Trophoblast cell (in vitro differentiated cells and primary cell): Measurements from ENCODE around the gene TUBA1C. TPM values are rescaled to one million over a fixed set of nuclear protein-coding genes. Genes with fewer than 3 reads are reported as not detected.

Experiments used
- DNase-seq, 2 donors: peaks; one replicate each; pipeline ENCODE4 v3.0.0-alpha.2; 2016
- H2AFZ ChIP-seq: 2 replicates; pipeline ENCODE4 v1.6.1; 2013; ENCODE audit warnings: low read length, moderate library complexity, mild to moderate bottlenecking; ENCODE audit not compliant: insufficient read depth, poor library complexity
- H2AK5ac ChIP-seq: 2 replicates; pipeline ENCODE4 v1.6.1; 2013; ENCODE audit warnings: mild to moderate bottlenecking, low read length
- H2BK120ac ChIP-seq: 2 replicates; pipeline ENCODE4 v1.6.1; 2013; ENCODE audit warnings: low read length, mild to moderate bottlenecking, moderate library complexity; ENCODE audit not compliant: insufficient read depth, poor library complexity
- H2BK12ac ChIP-seq: 2 replicates; pipeline ENCODE4 v1.6.1; 2013; ENCODE audit warnings: mild to moderate bottlenecking, low read length, moderate library complexity
- H2BK5ac ChIP-seq: 2 replicates; pipeline ENCODE4 v1.6.1; 2013; ENCODE audit warnings: low read length, low read depth, moderate library complexity, mild to moderate bottlenecking; ENCODE audit not compliant: poor library complexity
- H3K14ac ChIP-seq: 2 replicates; pipeline ENCODE4 v1.6.1; 2013; ENCODE audit warnings: mild to moderate bottlenecking, low read length
- H3K18ac ChIP-seq: 2 replicates; pipeline ENCODE4 v1.6.1; 2013; ENCODE audit warnings: mild to moderate bottlenecking, low read length
- H3K23ac ChIP-seq: 2 replicates; pipeline ENCODE4 v1.6.1; 2013; ENCODE audit warnings: low read length
- H3K27ac ChIP-seq: 2 replicates; pipeline ENCODE4 v1.5.1; 2013; ENCODE audit warnings: low read depth, mild to moderate bottlenecking, inconsistent platforms, low read length, moderate library complexity
- H3K27me3 ChIP-seq: 2 replicates; pipeline ENCODE4 v1.6.1; 2013; ENCODE audit warnings: inconsistent platforms, mild to moderate bottlenecking, low read length, moderate library complexity; ENCODE audit not compliant: insufficient read depth
- H3K36me3 ChIP-seq, 2 experiments: 1 replicate in 1 of 2; 2 replicates in 1 of 2; pipeline ENCODE4 v1.6.1; 2013; ENCODE audit warnings: low read length in 2 of 2, mild to moderate bottlenecking in 2 of 2, moderate library complexity in 1 of 2; ENCODE audit not compliant: insufficient read depth in 2 of 2, control insufficient read depth in 1 of 2
- H3K4ac ChIP-seq: 2 replicates; pipeline ENCODE4 v1.6.1; 2013; ENCODE audit warnings: low read depth, mild to moderate bottlenecking, low read length, moderate library complexity
- H3K4me1 ChIP-seq, 2 experiments: 1 replicate in 1 of 2; 2 replicates in 1 of 2; pipeline ENCODE4 v1.6.1; 2013; ENCODE audit warnings: low read length in 2 of 2, mild to moderate bottlenecking in 2 of 2, moderate library complexity in 1 of 2; ENCODE audit not compliant: insufficient read depth in 2 of 2, control insufficient read depth in 1 of 2
- H3K4me2 ChIP-seq: 2 replicates; pipeline ENCODE4 v1.6.1; 2013; ENCODE audit warnings: inconsistent platforms, mild to moderate bottlenecking, low read length, moderate library complexity
- H3K4me3 ChIP-seq: 2 replicates; pipeline ENCODE4 v1.5.1; 2013; ENCODE audit warnings: mild to moderate bottlenecking, low read depth, low read length, inconsistent platforms
- H3K79me1 ChIP-seq: one replicate; pipeline ENCODE4 v1.6.1; 2013; ENCODE audit warnings: low read length
- H3K79me2 ChIP-seq: 2 replicates; pipeline ENCODE4 v1.6.1; 2013; ENCODE audit warnings: low read length, mild to moderate bottlenecking; ENCODE audit not compliant: control insufficient read depth, insufficient read depth, poor library complexity
- H3K9ac ChIP-seq: 2 replicates; pipeline ENCODE4 v1.6.1; 2013; ENCODE audit warnings: mild to moderate bottlenecking, low read length
- H3K9me3 ChIP-seq: 2 replicates; pipeline ENCODE4 v1.6.1; 2013; ENCODE audit warnings: low read depth, mild to moderate bottlenecking, control low read depth, inconsistent platforms, low read length; ENCODE audit not compliant: insufficient read depth
- H4K12ac ChIP-seq: 2 replicates; pipeline ENCODE4 v1.6.1; 2013; ENCODE audit warnings: low read depth, mild to moderate bottlenecking, low read length, moderate library complexity
- H4K8ac ChIP-seq: 2 replicates; pipeline ENCODE4 v1.6.1; 2013; ENCODE audit warnings: low read depth, mild to moderate bottlenecking, low read length, moderate library complexity
- H4K91ac ChIP-seq: one replicate; pipeline ENCODE4 v1.6.1; 2013; ENCODE audit warnings: low read depth, mild to moderate bottlenecking, low read length, moderate library complexity
- WGBS: extraction: QIAGEN DNeasy Blood & Tissue Kit; methylation state at CpG from one replicate; pipeline ENCODE4 v1.1.7; 2013; ENCODE audit warnings: missing lambda C conversion rate; ENCODE audit not compliant: insufficient read length, insufficient coverage; ENCODE audit errors: extremely low coverage; 5-methylcytosine and 5-hydroxymethylcytosine counted together
- polyA plus RNA-seq: library from polyadenylated mRNA; stranded (reverse); fragments of 200-250 nt; gene quantifications from 2 replicates; pipeline ENCODE4 v1.2.3, GENCODE V29; 2013

Gene TUBA1C
- polyA plus RNA-seq = 999 and 1,017 TPM in 2 replicates

GRCh38 chr12:49264873-49265792 is at the start of gene TUBA1C:
TSS of gene TUBA1C (plus strand) at chr12:49265082. CDS start at chr12:49265182, 100 bp downstream.
- H3K79me2 ChIP-seq = peaks cover 28% of the 10 kb centered on the region
- no peaks in the 10 kb centered on the region for H3K27me3 ChIP-seq
- H2BK5ac ChIP-seq = peak within 1 kb of the TSS; percentile 98
- H3K27ac ChIP-seq = peak within 1 kb of the TSS; percentile 90
- peak within 1 kb of the TSS; percentile 98 for H2BK120ac ChIP-seq
- H2AFZ ChIP-seq = peak within 1 kb of the TSS; percentile 83
- H3K9ac ChIP-seq = peak within 1 kb of the TSS; percentile 97
- H3K18ac ChIP-seq = peak within 1 kb of the TSS; percentile 100
- WGBS = no CpG with 5 or more reads among the region's 61 CpGs
- H3K14ac ChIP-seq = peak within 1 kb of the TSS; percentile 100
- H3K4me2 ChIP-seq = peak within 1 kb of the TSS; percentile 66
- H4K8ac ChIP-seq = peak within 1 kb of the TSS; percentile 95
- H4K12ac ChIP-seq = peak within 1 kb of the TSS; percentile 97
- peak within 1 kb of the TSS; percentile 39 for H2BK12ac ChIP-seq
- H3K4ac ChIP-seq = peak within 1 kb of the TSS; percentile 99
- H3K9me3 ChIP-seq = no peaks in the 10 kb centered on the region
- peaks cover 15% of the 10 kb centered on the region for H3K79me1 ChIP-seq
- H3K36me3 ChIP-seq = peaks cover 18 to 20% of the 10 kb centered on the region in 2 experiments
- peak within 1 kb of the TSS; percentile 88 for H3K4me3 ChIP-seq
- peak within 1 kb of the TSS; percentile 98 for H4K91ac ChIP-seq
- H2AK5ac ChIP-seq = peak within 1 kb of the TSS; percentile 99
- H3K23ac ChIP-seq = no peak within 1 kb of the TSS
- H3K4me1 ChIP-seq = peaks cover 11 to 14% of the 10 kb centered on the region in 2 experiments
- peak; percentile 92 to 96 for DNase-seq

DNA sequence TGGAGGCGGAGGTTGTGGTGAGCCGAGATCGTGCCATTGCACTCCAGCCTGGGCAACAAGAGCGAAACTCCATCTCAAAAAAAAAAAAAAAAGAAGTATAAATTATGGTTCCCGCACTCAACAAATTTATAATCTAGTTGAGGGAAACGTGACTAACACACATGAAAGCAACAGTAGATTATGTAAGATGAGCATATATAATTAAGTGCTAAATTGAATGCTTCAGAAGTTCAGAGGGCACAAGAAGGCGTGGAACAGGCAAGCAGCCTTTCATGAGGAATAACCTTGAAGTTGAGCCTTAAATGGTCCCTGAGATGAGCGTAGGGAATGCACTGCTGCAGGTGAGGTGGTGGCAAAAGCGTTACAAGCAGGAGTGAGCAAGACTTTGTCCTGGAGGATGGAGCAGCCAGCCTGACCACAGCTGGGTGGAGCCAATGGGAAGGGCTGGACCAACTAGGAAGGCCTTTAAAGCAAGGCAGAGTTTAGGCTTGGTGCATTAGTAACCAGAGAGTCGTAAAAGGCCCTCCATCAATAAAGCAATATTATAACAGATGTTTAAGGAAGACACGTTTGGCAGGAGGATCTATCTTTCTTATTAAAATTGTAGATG is 45.4 kb upstream of the TUBA1C start:
- Histone ChIP-seq H3K27ac (no peak overlapping the region), H3K4me1 (peaks cover 0 to 1% of the 10 kb centered on the region in 2 experiments), H4K12ac (no peak overlapping the region), H3K79me2 (no peaks in the 10 kb centered on the region), H3K27me3 (no peaks in the 10 kb centered on the region), H2BK12ac (no peak overlapping the region), H3K4ac (no peak overlapping the region), H3K9me3 (peaks cover 2% of the 10 kb centered on the region), H4K8ac (no peak overlapping the region), H3K36me3 (no peaks in the 10 kb centered on the region), H3K9ac (no peak overlapping the region), H2AFZ (no peak overlapping the region), H3K4me2 (no peak overlapping the region), H3K18ac (no peak overlapping the region), H3K79me1 (no peaks in the 10 kb centered on the region), H2BK5ac (no peak overlapping the region), H2BK120ac (no peak overlapping the region), H3K23ac (no peak overlapping the region), H3K14ac (no peak overlapping the region), H2AK5ac (no peak overlapping the region), H3K4me3 (no peak overlapping the region), H4K91ac (no peak overlapping the region)
- DNase-seq = no peak
- WGBS = no CpG with 5 or more reads among the region's 11 CpGs

DNA sequence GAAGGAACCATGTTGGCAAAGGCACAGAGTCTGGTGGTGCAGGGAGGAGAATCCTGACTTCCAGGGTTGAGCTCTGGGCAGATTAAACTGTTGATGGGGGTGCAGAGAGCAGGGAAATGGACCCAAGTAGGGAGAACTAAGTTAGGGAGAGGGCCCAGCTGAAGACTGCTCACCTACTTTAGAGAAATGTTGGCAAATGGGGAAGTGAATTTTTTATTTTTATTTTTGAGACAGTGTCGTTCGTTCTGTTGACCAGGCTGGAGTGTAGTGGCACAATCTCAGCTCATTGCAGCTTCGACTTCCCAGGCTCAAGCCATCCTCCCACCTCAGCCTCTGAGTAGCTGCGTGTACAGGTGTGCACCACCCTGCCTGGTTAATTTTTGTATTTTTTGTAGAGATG is 43.9 kb upstream of the TUBA1C start:
- Histone ChIP-seq H3K27ac (no peak overlapping the region), H3K4me1 (no peaks in the 10 kb centered on the region), H2BK12ac (no peak overlapping the region), H2AFZ (no peak overlapping the region), H3K27me3 (no peaks in the 10 kb centered on the region), H3K36me3 (no peaks in the 10 kb centered on the region), H3K79me1 (no peaks in the 10 kb centered on the region), H3K9me3 (peaks cover 2% of the 10 kb centered on the region), H2AK5ac (no peak overlapping the region), H3K9ac (no peak overlapping the region), H2BK120ac (no peak overlapping the region), H3K4me2 (no peak overlapping the region), H3K4ac (no peak overlapping the region), H4K8ac (no peak overlapping the region), H3K23ac (no peak overlapping the region), H4K91ac (no peak overlapping the region), H3K79me2 (no peaks in the 10 kb centered on the region), H2BK5ac (no peak overlapping the region), H3K4me3 (no peak overlapping the region), H4K12ac (no peak overlapping the region), H3K18ac (no peak overlapping the region), H3K14ac (no peak overlapping the region)
- no peak for DNase-seq
- WGBS = no CpG with 5 or more reads among the region's 4 CpGs

GRCh38 chr12:49223122-49223521 is 41.8 kb upstream of the TUBA1C start:
- WGBS = no CpG with 5 or more reads among the region's 1 CpG
- H3K79me1 ChIP-seq = no peaks in the 10 kb centered on the region
- H3K4me1 ChIP-seq = no peaks in the 10 kb centered on the region
- H3K27ac ChIP-seq = no peak overlapping the region
- no peaks in the 10 kb centered on the region for H3K79me2 ChIP-seq
- H3K4ac ChIP-seq = no peak overlapping the region
- H4K12ac ChIP-seq = no peak overlapping the region
- H4K91ac ChIP-seq = no peak overlapping the region
- no peak overlapping the region for H2AFZ ChIP-seq
- no peak overlapping the region for H2BK120ac ChIP-seq
- H3K9me3 ChIP-seq = no peaks in the 10 kb centered on the region
- no peak overlapping the region for H4K8ac ChIP-seq
- DNase-seq = no peak
- H3K9ac ChIP-seq = no peak overlapping the region
- no peak overlapping the region for H3K4me2 ChIP-seq
- no peaks in the 10 kb centered on the region for H3K27me3 ChIP-seq
- H3K36me3 ChIP-seq = no peaks in the 10 kb centered on the region
- H3K23ac ChIP-seq = no peak overlapping the region
- no peak overlapping the region for H3K18ac ChIP-seq
- H3K14ac ChIP-seq = no peak overlapping the region
- H2AK5ac ChIP-seq = no peak overlapping the region
- H2BK12ac ChIP-seq = no peak overlapping the region
- no peak overlapping the region for H2BK5ac ChIP-seq
- H3K4me3 ChIP-seq = no peak overlapping the region
